ENCODE data around the gene KBTBD12.

Gene KBTBD12

DNA sequence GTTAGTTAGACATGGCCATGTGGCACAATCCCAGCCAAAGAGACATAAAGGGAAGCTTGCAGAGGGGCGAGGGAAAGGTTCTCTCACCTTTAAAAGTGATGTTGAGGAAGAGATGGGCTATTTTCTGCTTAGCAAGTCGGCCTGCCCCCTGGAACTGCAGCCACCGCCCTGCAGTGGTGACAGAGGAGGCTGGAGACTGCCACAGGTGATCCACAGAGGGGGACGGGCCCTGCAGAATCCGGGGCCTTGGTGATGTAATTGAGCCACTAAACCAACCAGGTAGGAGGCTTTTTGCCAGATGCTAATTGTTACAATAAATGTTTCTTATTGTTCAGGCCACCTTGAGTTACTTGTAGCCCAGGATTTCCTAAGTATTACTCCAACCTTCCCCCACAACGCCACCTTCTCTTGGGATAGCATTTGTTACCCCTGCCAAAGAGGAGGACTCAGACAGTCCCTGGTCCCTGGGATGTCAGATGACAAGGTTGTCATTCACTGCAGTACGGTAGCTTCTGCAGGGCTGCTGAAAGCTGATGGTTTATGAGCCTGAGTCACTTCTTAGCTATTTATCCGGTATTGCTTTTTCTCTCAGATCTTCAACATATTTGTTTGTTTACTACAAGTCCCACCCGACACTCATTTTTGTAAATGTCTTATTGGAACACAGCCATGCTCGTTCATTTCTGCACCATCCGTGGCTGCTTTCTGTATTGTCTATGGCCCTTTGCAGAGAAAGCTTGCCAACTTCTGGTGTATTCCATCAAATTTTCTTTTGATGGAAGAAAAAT lies 73.9 kb downstream of the KBTBD12 start:
- DNase-seq, result no peak

DNA sequence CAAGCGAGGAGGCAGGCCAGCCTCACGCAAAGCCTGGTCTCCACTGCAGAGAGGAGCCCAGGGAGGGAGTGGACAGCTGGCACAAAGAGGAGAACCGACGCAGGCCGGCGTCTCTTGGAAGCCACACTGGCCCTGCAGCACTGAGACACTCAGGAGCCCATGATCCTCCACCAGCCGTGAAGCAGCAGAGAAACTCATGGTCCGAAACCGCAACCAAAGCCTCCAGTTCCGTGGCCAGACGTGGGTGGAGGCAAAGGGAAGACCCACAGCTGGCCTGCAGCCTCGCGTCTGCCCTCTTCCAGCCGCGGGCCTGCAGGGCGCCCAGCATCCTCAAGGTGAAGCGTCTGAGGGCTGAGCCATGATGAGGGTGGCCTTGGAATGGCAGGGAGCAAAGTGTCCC lies 75.0 kb downstream of the KBTBD12 start:
- no peak for DNase-seq

DNA sequence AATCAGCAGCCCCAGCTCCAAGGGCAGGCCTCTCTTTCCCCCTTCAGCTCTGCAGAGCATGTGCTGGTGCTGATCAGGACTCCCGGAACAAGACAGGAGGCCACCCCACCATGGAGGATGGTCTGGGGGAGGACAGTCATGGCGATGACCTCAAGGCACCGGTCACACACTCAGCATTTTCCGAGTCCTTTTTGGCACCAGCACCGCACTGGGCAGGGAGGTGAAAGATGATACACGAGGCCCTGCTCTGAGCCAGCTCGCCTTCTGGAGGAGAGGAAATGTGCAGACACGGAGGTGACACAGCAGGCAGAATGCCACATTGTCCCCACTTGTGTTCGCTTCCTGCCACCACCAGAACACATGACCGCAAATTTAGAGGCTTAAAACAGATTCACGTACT lies 75.4 kb downstream of the KBTBD12 start:
- no peak for DNase-seq

DNA sequence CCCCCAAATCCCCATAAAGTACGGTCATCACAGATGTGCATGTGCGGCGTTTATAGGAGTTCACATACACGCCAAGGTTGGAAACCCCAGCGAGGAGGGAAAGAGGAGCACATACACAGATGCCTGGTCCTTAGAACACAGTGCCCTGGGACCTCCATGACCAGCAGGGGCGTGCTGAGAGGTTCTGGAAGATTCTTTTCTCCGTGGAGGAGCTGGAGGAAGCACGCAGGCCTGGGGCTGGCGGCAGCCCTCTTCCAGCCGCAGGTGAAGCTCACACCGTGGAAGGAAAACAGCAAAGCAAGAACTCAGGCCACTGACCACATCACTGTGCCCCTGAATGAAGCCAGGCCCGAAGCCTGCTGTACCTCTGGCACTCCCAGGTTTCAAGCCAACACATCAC lies 76.2 kb downstream of the KBTBD12 start:
- no peak for DNase-seq

DNA sequence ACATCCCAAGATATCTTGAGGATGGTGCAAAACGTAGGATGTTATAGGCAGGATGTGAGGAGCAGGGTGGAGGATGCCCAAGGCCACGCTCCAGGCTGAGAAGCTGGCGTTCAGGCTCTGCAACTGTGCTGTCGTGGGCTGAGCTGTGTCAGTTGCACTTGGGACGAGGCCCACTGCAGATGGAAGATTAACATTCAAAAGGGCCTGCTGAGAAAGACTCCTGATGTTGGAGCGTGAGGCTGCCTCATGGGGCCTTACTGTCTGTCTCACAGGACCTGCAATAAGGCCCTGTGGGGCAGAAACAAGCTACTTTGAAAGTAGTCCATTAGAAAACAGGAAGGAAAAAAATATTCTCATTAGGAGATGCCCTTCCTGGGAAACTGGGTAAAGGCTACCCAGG lies 76.6 kb downstream of the KBTBD12 start:
- DNase-seq, result no peak

DNA sequence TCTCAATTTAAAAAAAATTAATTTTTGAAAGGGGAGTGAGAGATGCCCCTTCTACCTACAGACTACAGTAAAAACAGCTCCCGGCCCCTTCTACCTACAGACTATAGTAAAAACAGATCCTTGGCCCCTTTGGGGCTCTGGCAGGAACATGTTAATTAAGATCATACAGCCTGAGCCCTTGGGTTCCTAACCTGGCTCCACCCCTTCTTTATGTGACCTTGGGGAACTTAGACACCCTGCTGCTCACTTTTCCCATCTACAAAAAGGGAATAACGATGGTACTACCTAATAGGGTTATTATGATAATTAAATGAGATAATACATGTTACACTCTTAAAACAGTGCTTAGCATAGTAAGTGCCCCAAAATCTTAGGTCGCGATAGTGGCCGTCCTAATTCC lies 77.1 kb downstream of the KBTBD12 start:
- DNase-seq, result no peak

DNA sequence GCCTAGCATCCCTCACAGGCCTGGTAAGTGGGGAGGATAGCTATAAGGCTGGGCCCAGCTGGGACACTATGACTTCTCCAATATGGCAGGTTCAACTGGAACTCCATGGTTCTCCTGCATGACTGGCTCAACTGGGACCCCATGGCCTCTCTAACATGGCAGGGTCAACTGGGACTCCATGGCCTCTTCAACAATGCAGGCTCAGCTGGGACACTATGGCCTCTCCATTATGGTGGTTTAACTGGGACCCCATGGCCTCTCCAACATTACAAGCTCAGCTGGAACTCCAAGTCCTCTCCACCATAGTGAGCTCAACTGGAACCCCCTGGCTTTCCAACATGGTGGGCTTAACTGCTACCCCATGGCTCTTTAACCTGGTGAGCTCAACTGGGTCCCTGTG lies 79.0 kb downstream of the KBTBD12 start:
- DNase-seq, result no peak

DNA sequence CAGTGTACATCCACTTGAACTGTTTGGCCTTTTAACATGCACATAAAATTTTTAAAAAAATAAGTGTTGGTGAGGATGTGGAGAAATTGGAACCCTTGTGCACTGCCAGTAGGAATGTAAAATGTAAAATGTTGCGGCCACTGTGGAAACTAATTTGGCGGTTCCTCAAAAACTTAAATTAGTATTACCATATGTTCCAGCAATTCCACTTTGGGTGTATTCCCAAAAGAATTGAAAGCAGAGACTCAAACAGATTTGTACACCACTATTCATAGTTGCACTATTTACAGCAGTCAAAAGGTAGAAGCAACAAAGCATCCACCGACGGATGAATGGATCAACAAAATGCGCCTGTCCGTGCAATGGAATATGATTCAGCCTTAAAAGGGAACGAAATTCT lies 82.0 kb downstream of the KBTBD12 start:
- DNase-seq, result peak; percentile 49

DNA sequence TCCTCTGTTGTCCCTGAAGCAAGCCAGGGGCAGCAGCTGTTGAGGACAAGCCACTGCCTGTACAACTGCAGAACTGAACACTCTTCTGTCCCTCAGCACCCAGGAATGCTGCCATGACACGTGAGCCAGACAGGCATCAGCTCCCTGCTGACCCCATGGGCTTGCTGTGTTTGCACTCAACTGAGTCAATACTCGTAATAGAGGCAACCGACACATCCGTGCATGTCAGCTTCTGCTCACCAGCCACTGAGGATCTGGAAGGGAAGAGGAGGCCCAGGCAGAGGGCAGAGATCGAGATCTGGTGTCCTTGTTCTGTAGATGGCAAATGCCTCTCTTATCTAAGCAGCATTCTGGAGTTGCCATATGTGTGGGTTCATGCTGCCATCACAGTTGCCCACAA lies 82.9 kb downstream of the KBTBD12 start:
- peak; percentile 21 for DNase-seq

DNA sequence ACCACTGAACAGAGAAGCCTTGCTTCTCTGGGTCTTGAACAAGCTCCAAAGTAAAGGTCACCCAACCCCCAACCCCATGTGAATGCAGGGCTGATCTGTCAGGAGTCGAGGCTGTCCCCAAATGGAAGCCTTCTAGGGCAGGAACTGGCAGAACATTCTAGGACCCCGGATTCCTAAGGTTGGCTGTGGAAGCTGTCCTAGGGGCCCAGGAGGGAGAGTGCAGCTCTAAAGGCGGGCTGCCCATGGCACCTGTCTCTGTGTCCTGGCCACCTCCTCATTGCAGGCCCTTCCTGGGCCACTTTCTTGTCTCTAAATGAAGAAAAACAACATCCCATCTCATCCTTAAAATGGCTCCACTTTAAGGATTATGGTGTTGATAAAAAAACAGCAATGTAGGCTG lies 83.6 kb downstream of the KBTBD12 start:
- no peak for DNase-seq

DNA sequence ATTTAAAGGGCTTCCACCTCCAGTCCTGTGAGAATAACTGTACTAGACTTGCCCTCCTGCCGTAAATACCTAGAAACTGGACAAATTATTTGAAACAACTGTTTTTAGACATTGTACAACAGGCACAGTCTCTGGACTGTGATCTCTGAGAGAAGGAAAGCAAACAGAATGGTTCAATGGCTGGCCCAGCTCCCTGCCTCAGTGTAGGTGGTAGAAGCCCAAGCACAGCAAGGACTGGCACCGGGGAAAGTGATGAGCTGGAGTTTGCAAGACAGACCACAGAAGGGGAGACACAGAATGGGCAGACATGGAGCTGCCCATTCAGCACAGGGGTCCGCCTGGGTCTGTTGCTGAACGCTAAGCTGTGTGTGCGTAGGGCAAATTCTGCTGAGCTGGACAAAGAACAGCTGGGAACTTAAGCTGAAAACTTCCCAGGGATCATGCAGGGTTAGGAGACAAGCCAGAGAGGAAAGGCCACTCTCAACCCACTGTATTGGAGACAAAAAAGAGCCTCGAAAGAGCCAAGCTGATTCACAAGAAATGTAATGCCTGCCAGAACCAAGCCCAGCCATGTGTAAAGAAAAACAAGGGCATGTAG lies 84.6 kb downstream of the KBTBD12 start:
- DNase-seq, result no peak

DNA sequence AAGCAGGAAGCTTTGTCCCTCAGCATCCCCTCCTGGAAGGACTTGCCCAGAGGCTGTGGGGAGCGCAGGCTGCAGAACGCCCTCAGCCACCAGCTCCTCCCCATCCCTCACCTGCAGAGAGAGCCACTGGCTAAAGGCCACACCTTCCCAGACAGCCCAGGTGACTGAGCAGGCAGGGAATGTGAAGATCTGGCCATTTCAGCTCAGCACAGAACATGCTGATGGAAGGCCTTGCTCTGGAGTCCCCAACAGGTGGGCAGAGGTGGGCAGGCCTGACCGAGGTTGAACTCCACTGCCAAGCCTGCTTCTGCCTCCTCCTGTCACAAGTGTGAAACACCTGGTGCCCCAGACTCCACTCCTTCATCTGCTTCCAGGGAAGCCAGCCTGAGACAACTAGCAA lies 86.5 kb downstream of the KBTBD12 start:
- DNase-seq, result no peak

DNA sequence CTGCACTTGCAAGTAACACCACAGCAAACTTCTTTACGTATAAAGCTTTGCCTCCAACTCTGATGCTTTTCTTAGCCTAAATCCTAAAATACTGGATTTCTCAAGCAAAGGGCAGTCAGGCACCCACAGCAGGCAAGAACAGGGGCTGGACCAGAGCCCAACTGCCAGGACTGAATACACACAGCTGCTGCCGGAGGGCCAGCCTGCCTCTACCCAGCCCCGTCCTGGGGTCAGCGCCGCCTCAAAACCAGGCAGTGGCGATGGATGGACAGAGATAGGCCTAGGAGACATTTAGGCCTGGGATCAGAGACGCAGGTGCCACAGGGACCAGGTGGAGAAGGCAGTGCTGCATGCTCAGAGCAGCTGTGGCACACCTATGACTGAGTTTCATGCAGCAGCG lies 89.6 kb downstream of the KBTBD12 start:
- DNase-seq, result no peak

DNA sequence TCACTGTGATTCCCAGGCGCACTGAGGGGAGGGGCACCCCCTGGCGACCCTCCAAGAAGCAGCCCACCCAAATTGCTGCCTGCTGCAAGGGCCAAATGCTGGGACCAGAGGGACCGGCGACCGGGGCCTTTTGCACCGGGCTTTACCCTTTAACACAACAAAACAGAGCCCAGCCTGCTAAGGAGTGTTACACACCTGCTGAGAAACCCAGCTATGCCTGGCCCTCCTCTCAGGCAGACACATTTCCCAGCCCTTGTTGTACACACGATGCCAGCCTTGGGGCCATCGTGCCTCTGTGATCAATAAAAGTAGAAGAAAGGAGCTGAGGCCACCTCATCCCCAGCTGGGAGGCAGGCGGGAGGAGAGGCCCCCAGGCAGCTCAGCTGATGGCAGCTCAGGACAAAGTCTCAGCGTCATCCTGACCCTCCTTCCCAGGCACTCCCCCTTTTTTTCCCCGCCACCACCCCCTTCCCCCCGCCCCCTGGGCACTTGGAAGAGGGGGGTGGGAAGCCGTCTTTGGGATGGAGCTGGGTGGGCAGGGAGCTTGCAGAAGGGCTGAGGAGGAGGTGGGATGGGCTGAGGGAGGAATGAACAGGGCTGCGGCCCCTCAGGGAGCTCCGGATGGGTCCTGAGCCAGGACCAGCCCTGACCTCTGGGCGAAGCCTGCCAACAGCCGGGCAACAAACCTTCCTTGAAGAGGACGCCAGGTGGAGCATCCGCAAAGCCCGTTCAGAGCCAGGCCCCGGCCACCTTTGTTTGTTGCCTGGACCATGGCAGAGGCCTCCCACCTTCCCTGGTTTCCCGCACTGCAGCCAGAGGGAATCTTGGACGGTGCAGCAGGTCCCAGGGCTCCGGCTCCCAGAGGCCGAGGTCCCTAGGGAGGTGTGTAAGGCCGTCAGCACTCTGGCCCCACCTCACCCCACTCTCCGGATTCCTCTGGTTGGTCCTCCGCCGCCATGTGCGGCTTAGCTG lies 91.3 kb downstream of the KBTBD12 start:
- no peak for DNase-seq

DNA sequence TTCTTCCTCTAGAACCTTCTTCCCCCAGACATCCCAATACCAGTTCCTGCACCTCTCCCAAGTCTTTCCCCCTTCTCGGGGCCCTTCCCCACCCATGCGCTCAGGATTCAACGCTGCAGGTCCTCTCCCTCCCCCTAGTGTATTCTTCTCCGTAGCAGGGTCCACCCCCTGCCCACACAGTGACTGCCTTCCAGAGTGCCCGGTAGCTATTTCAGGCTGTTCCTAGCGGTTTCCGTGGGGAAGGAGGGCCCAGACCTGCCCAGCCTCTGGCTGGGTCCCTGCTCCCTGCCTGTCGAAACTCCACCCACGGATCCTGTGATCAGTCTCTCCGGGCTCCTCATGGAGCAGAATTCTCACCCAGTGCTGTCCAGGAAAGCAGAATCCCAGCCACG lies 92.0 kb downstream of the KBTBD12 start:
- DNase-seq, result no peak

DNA sequence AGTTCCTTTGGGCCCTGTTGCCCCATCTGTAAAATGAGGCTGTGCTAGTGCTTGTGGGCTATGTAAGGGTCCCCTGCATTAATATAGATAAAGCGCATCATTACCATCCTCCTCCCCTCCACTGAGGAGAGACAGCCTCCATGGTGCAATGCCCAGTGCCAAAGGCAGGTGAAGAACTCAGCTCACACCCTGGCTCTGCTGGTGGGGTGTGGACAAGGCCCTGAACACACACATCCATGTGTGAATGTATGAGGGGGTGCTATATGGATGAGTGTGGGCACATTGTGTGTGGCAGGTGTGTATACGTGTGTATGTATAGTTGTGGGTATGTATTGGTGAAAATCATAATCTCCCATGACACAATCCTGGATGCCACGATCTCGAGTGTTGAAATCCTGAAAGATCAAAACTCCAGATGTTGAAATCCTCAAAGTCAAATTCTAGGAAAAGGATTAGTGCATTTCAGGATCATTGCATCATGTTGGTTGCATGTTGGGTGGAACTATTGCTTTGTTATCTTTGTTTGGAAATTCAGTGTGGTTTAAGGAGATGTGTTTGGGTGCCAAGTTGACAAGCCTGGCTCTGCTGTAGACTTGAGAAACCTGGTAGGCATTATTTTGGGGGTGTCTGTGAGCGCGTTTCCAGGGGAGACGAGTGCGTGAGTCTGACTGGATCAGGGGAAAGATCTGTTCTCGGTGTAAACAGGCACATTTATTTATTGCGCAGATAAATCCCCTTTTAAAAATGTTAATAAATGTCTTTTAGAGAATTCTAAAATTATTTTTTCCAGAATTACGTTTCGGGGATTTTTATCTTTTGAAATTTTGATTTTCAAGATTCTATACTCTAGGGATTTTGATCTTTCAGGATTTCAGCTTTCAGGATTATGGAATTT lies 95.2 kb downstream of the KBTBD12 start:
- DNase-seq, result no peak

DNA sequence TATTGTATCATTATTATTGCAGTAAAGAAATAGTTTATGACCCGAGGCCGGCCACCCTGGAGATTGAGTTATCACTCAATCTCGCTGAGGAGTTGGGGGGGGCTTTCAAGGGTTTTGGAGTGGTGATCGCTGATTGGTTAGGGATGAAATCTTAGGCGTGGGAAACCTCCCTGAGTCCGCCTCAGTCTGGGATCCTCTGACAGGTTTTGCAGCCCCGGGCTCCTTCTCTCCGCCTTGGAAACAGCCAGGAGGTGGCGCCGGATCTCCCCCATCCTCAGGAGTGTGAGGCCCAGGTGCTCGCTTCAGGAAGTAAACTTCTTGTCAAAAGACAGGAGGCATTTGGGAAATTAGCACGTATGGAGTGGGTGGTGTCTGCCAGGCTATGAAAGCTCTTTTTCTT lies 96.1 kb downstream of the KBTBD12 start:
- DNase-seq, result peak; percentile 84

DNA sequence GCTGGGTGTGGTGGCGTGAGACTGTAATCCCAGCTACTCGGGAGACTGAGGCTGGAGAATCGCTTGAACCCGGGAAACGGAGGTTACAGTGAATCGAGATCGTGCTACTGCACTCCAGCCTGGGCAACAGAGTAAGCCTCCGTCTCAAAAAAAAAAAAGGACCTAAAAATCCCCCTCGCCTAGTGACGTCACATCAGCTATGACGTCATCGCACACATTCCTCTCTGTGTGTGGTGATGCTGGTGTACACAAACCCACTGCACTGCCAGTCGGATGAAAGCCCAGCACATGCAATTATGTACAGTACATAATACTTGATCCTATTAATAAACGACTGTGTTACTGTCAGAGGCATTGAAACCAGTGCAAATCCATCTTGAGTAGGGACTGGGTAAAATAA lies 97.0 kb downstream of the KBTBD12 start:
- no peak for DNase-seq

DNA sequence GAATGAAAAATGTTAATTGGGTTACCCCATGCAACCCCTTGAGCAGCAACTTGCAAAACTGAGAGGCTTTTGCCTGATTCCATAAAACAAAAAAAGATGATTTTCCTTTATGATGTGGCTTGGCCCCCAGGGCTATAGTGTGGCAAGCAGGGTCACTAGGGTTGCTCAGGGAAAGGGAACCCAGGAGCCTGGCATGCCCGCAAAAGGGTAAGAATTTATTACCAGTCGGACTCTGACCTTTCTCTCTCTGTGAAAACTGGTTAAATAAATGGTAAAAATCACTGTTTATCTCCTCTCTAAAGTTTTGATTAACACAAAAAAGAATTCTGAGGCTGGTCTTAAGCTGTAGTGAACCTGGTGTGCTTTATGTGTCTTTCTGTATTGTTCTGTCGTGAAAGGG lies 99.5 kb downstream of the KBTBD12 start:
- no peak for DNase-seq

DNA sequence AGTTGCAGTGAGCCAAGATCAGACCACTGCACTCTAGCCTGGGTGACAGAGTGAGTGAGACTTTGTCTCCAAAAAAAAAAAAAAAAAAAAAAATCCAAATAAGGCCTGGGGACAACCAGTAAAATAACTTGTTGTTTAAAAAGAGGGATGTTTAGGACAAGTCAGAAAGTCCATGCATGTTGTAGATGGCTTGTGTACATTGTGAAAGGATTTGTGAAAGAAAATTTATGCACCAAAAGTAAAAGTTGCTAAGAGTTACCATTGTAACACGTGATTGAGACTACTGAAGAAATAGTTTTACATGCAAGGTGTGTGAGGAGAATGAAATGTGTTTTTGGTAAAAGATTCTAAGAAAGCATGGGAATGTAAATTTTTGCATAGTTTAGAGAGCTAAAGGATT lies 101.5 kb downstream of the KBTBD12 start:
- no peak for DNase-seq

DNA sequence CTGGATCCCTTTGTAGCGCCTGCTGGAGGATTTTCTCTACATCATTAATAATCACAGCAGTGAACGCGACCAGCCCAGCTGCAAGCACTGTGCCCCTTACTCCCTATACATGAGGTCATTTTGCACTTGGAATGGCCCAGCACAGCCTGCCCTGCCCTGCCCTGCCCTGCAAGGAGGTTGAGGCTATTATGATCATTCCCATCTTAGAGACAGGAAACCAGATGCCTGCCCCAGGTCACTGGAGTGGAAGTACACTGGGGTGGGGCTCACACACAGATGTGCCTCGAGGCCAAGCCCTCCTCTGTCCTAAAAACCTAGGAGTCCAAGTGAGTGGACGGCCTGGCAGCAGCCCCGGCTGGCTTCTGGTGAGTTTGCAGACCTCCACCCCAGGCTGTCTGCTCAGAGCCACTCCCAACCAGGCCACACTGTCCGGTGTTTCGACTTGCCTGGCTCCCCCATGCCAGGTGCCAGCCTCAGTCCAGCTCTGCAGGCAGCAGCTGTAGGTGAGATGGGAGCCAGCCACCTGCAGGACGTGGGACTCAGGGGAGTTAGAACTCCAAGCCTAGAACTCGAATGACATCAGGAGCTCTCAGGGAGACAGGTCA lies 106.8 kb downstream of the KBTBD12 start:
- peak; percentile 15 for DNase-seq

DNA sequence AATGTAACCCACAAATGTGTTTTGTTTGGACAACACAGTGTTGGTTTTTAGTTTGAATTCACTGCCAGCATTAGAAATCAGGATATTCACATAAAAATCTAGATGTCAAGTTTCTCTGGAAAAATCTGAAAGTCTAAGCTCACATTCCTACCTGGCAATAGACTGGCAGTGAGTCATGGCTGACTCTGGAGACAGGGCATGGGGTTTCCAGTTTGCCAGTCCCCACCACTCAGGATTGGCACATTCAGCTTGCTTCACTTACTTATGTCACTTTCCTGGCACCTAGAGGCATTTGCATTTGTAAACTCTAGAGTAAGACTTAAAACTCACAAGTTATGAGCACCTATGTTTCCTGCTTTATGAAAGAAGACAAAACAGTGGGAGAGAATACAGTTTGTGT lies 118.1 kb downstream of the KBTBD12 start:
- DNase-seq, result no peak

All from NCI-H2171 treated with DMSO at 0.1 percent for 48 hours (cell line).